C4-2B (cell line): ENCODE data around the gene ENC1.

Source experiments
- ZFX ChIP-seq: fragments of 450-650 bp; IDR thresholded peaks from 2 replicates; pipeline ENCODE4 v1.6.1; 2017
- TF ChIP-seq, protein P1 (sequence below): fragments of 450-650 bp; conservative IDR thresholded peaks from 2 replicates; pipeline ENCODE4 v1.5.1; 2017; ENCODE audit warnings: mild to moderate bottlenecking

DNA sequence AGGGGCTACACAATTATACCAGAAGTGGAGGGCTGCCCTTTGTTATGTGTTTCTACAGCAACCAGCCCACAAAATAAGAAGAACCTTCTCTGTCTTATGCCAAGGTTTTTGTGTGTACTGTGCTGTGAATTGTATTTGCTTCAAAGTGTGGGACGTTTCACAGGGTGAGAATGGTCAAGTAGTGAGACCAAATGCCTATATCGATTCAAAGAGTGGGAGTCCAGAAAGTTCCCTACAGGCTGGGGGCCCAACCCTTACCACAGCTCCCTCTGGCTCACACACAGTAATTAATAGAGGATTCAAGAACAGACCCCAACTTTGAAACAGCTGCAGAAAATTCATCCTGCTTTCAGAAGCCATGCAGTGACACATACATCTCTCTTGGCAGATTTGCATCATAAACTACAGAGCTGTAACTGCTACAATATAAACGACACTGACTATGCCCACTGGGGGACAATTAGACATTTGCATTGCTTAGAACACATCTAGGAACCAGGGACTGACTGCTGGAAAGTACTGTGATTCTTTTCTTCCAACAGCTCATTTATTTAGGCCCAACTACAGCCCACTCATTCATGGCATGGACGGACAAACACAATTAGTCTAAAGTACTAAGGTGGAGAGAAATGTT lies 12.8 kb downstream of the ENC1 start:
- TF ChIP-seq, protein P1, sequence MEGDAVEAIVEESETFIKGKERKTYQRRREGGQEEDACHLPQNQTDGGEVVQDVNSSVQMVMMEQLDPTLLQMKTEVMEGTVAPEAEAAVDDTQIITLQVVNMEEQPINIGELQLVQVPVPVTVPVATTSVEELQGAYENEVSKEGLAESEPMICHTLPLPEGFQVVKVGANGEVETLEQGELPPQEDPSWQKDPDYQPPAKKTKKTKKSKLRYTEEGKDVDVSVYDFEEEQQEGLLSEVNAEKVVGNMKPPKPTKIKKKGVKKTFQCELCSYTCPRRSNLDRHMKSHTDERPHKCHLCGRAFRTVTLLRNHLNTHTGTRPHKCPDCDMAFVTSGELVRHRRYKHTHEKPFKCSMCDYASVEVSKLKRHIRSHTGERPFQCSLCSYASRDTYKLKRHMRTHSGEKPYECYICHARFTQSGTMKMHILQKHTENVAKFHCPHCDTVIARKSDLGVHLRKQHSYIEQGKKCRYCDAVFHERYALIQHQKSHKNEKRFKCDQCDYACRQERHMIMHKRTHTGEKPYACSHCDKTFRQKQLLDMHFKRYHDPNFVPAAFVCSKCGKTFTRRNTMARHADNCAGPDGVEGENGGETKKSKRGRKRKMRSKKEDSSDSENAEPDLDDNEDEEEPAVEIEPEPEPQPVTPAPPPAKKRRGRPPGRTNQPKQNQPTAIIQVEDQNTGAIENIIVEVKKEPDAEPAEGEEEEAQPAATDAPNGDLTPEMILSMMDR: no peak
- TF ChIP-seq ZFX: no peak
